Neural progenitor cell (in vitro differentiated cells): ENCODE data around the gene LRRTM3. TPM values are rescaled to one million over a fixed set of nuclear protein-coding genes. Genes with fewer than 3 reads are reported as not detected.

ENCODE experiments used
- DNase-seq: peaks from one replicate; pipeline ENCODE4 v3.0.0-alpha.2; 2016; ENCODE audit warnings: low spot score
- H2AFZ ChIP-seq: fragments of 200-600 bp; sonication (generic); replicated peaks from 2 replicates; pipeline ENCODE4 v1.6.1; 2016; ENCODE audit warnings: antibody characterized with exemption
- H3F3A ChIP-seq: fragments of 200-600 bp; sonication (generic); 2 replicates; pipeline ENCODE4 v1.6.1; 2016; ENCODE audit warnings: antibody characterized with exemption, low read depth
- H3K27ac ChIP-seq: fragments of 200-600 bp; sonication (generic); 2 replicates; pipeline ENCODE4 v1.5.1; 2016; ENCODE audit warnings: mild to moderate bottlenecking
- H3K27me3 ChIP-seq: fragments of 200-600 bp; sonication (generic); 2 replicates; pipeline ENCODE4 v1.6.1; 2016; ENCODE audit warnings: mild to moderate bottlenecking, moderate library complexity
- H3K36me3 ChIP-seq: fragments of 200-600 bp; sonication (generic); 2 replicates; pipeline ENCODE4 v1.5.1; 2016
- H3K4me1 ChIP-seq: fragments of 200-600 bp; sonication (generic); 2 replicates; pipeline ENCODE4 v1.6.1; 2016; ENCODE audit warnings: mixed run types
- H3K4me2 ChIP-seq: fragments of 200-600 bp; sonication (generic); 2 replicates; pipeline ENCODE4 v1.6.1; 2016
- H3K4me3 ChIP-seq: fragments of 200-600 bp; sonication (generic); 2 replicates; pipeline ENCODE4 v1.5.1; 2016
- H3K79me2 ChIP-seq: fragments of 200-600 bp; sonication (generic); 2 replicates; pipeline ENCODE4 v1.6.1; 2016; ENCODE audit warnings: low read depth
- H3K9ac ChIP-seq: fragments of 200-600 bp; sonication (generic); 2 replicates; pipeline ENCODE4 v1.6.1; 2016
- H3K9me3 ChIP-seq: fragments of 200-600 bp; sonication (generic); 2 replicates; pipeline ENCODE4 v1.5.1; 2016; ENCODE audit warnings: low read depth
- H4K20me1 ChIP-seq: fragments of 200-600 bp; sonication (generic); 2 replicates; pipeline ENCODE4 v1.6.1; 2016; ENCODE audit warnings: low read depth
- H3K27ac Mint-ChIP-seq: 3 replicates; pipeline ENCODE4 v1.8.0; 2021; ENCODE audit warnings: mixed read lengths
- H3K27me3 Mint-ChIP-seq: 2 replicates; pipeline ENCODE4 v1.8.0; 2022; ENCODE audit warnings: low read depth, mild to moderate bottlenecking, inconsistent platforms, moderate library complexity, mixed read lengths; ENCODE audit not compliant: insufficient read depth
- H3K36me3 Mint-ChIP-seq: 3 replicates; pipeline ENCODE4 v1.8.0; 2021; ENCODE audit warnings: mixed read lengths
- H3K4me1 Mint-ChIP-seq: 3 replicates; pipeline ENCODE4 v1.8.0; 2021; ENCODE audit warnings: mixed read lengths
- H3K4me3 Mint-ChIP-seq: 3 replicates; pipeline ENCODE4 v1.8.0; 2021; ENCODE audit warnings: mild to moderate bottlenecking, moderate library complexity, mixed read lengths
- H3K9me3 Mint-ChIP-seq: 3 replicates; pipeline ENCODE4 v1.8.0; 2020; ENCODE audit warnings: mixed read lengths
- CTCF ChIP-seq: fragments of 200-600 bp; sonication (generic); IDR thresholded peaks from 2 replicates; pipeline ENCODE4 v1.5.1; 2017; ENCODE audit warnings: antibody characterized with exemption, mild to moderate bottlenecking
- EZH2 ChIP-seq: fragments of 200-600 bp; sonication (generic); IDR thresholded peaks from 2 replicates; pipeline ENCODE4 v1.6.1; 2017; ENCODE audit warnings: antibody characterized with exemption, mild to moderate bottlenecking, moderate library complexity
- EZH2phosphoT487 ChIP-seq: fragments of 200-600 bp; sonication (generic); IDR thresholded peaks from 2 replicates; pipeline ENCODE4 v1.6.1; 2017; ENCODE audit warnings: antibody characterized with exemption
- total RNA-seq: library from RNA; depleted of rRNA; stranded (reverse); fragments of >200 nt; gene quantifications from 2 replicates; pipeline ENCODE4 v1.2.3, GENCODE V29; 2015; ENCODE audit warnings: low replicate concordance

LRRTM3 gene
- total RNA-seq, 1 donor from 2014 or later, result not detected

- H3K79me2 ChIP-seq, result no peaks in the 10 kb centered on the region
- Mint-ChIP-seq H3K4me3 (no peak overlapping the region), H3K36me3 (no peaks in the 10 kb centered on the region), H3K9me3 (no peaks in the 10 kb centered on the region), H3K4me1 (peaks cover 7% of the 10 kb centered on the region), H3K27ac (no peak overlapping the region), H3K27me3 (no peaks in the 10 kb centered on the region)
- H3F3A ChIP-seq, result no peaks in the 10 kb centered on the region
- no peaks in the 10 kb centered on the region for H4K20me1 ChIP-seq
- no peak overlapping the region for H3K4me3 ChIP-seq
- DNase-seq, result no peak
- H3K9me3 ChIP-seq, result no peaks in the 10 kb centered on the region
- no peaks in the 10 kb centered on the region for H3K36me3 ChIP-seq
- no peaks in the 10 kb centered on the region for H3K4me1 ChIP-seq
- no peak overlapping the region for H3K9ac ChIP-seq
- TF ChIP-seq EZH2 (no peak), CTCF (no peak)
- no peak overlapping the region for H3K27ac ChIP-seq
- H3K27me3 ChIP-seq, result no peaks in the 10 kb centered on the region
- H3K4me2 ChIP-seq, result no peak overlapping the region
- no peak overlapping the region for H2AFZ ChIP-seq
Measured at GRCh38 chr10:67022099-67022498, 96.3 kb downstream of the LRRTM3 start.

- H2AFZ ChIP-seq, result no peak overlapping the region
- no peak for DNase-seq
- H3K27ac Mint-ChIP-seq, result no peak overlapping the region
- H3K27ac ChIP-seq, result no peak overlapping the region
- no peaks in the 10 kb centered on the region for H4K20me1 ChIP-seq
- H3K36me3 ChIP-seq, result no peaks in the 10 kb centered on the region
- no peaks in the 10 kb centered on the region for H3K4me1 Mint-ChIP-seq
- H3F3A ChIP-seq, result no peaks in the 10 kb centered on the region
- no peaks in the 10 kb centered on the region for H3K4me1 ChIP-seq
- no peak overlapping the region for H3K9ac ChIP-seq
- no peaks in the 10 kb centered on the region for H3K36me3 Mint-ChIP-seq
- H3K4me2 ChIP-seq, result no peak overlapping the region
- no peaks in the 10 kb centered on the region for H3K79me2 ChIP-seq
- H3K27me3 ChIP-seq, result no peaks in the 10 kb centered on the region
- H3K27me3 Mint-ChIP-seq, result no peaks in the 10 kb centered on the region
- no peak overlapping the region for H3K4me3 ChIP-seq
- H3K4me3 Mint-ChIP-seq, result no peak overlapping the region
- H3K9me3 ChIP-seq, result no peaks in the 10 kb centered on the region
- H3K9me3 Mint-ChIP-seq, result no peaks in the 10 kb centered on the region
- TF ChIP-seq EZH2phosphoT487 (no peak), EZH2 (no peak), CTCF (no peak)
Measured at GRCh38 chr10:67033878-67034277, 108.0 kb downstream of the LRRTM3 start.

- Mint-ChIP-seq H3K4me3 (no peak overlapping the region), H3K27ac (no peak overlapping the region), H3K27me3 (no peaks in the 10 kb centered on the region), H3K4me1 (no peaks in the 10 kb centered on the region), H3K9me3 (no peaks in the 10 kb centered on the region), H3K36me3 (no peaks in the 10 kb centered on the region)
- Histone ChIP-seq H3K4me1 (no peaks in the 10 kb centered on the region), H2AFZ (no peak overlapping the region), H3K4me3 (no peak overlapping the region), H3K9me3 (no peaks in the 10 kb centered on the region), H3K4me2 (no peak overlapping the region), H4K20me1 (no peaks in the 10 kb centered on the region), H3K9ac (no peak overlapping the region), H3K36me3 (no peaks in the 10 kb centered on the region), H3F3A (no peaks in the 10 kb centered on the region), H3K27me3 (no peaks in the 10 kb centered on the region), H3K27ac (no peak overlapping the region), H3K79me2 (no peaks in the 10 kb centered on the region)
- DNase-seq, result no peak
- TF ChIP-seq EZH2 (no peak), EZH2phosphoT487 (no peak), CTCF (no peak)
Measured at GRCh38 chr10:67036808-67037207, 111.0 kb downstream of the LRRTM3 start.

- Histone ChIP-seq H3K4me2 (no peak overlapping the region), H4K20me1 (no peaks in the 10 kb centered on the region), H3K4me3 (no peak overlapping the region), H2AFZ (no peak overlapping the region), H3K9me3 (no peaks in the 10 kb centered on the region), H3K4me1 (no peaks in the 10 kb centered on the region), H3K27me3 (no peaks in the 10 kb centered on the region), H3K27ac (no peak overlapping the region), H3K79me2 (no peaks in the 10 kb centered on the region), H3K9ac (no peak overlapping the region), H3K36me3 (no peaks in the 10 kb centered on the region), H3F3A (no peaks in the 10 kb centered on the region)
- H3K9me3 Mint-ChIP-seq, result no peaks in the 10 kb centered on the region
- H3K36me3 Mint-ChIP-seq, result no peaks in the 10 kb centered on the region
- TF ChIP-seq EZH2 (no peak), EZH2phosphoT487 (no peak), CTCF (no peak)
- no peaks in the 10 kb centered on the region for H3K27me3 Mint-ChIP-seq
- H3K27ac Mint-ChIP-seq, result no peak overlapping the region
- no peak overlapping the region for H3K4me3 Mint-ChIP-seq
- H3K4me1 Mint-ChIP-seq, result no peaks in the 10 kb centered on the region
- DNase-seq, result no peak
Measured at GRCh38 chr10:67043041-67043440, 117.2 kb downstream of the LRRTM3 start.
